IPS DF 6.9 (cell line): Measurements from ENCODE around the gene PCED1B.

Experiments used
- DNase-seq: peaks from one replicate; pipeline ENCODE4 v3.0.0-alpha.2; 2013; ENCODE audit warnings: low read depth, low spot score
- H3K27ac ChIP-seq: one replicate; pipeline ENCODE4 v1.5.1; 2013; ENCODE audit warnings: low read length, control low read depth
- H3K27me3 ChIP-seq: 2 replicates; pipeline ENCODE4 v1.6.1; 2013; ENCODE audit warnings: mild to moderate bottlenecking, low read length; ENCODE audit not compliant: control insufficient read depth, insufficient read depth
- H3K36me3 ChIP-seq: 2 replicates; pipeline ENCODE4 v1.6.1; 2013; ENCODE audit warnings: low read length; ENCODE audit not compliant: control insufficient read depth, insufficient read depth
- H3K4me1 ChIP-seq: 2 replicates; pipeline ENCODE4 v1.6.1; 2013; ENCODE audit warnings: low read length; ENCODE audit not compliant: control insufficient read depth, insufficient read depth
- H3K4me3 ChIP-seq: 2 replicates; pipeline ENCODE4 v1.5.1; 2013; ENCODE audit warnings: mild to moderate bottlenecking, low read length
- H3K9me3 ChIP-seq: 2 replicates; pipeline ENCODE4 v1.6.1; 2013; ENCODE audit warnings: low read length, inconsistent platforms; ENCODE audit not compliant: control insufficient read depth, insufficient read depth
- WGBS: extraction: QIAGEN DNeasy Blood & Tissue Kit; methylation state at CpG from one replicate; pipeline ENCODE4 v1.1.7; 2013; ENCODE audit warnings: mixed read lengths, missing lambda C conversion rate; ENCODE audit not compliant: insufficient read length, insufficient coverage; 5-methylcytosine and 5-hydroxymethylcytosine counted together

PCED1B gene

GRCh38 chr12:47234576-47235141, 155.2 kb downstream of the PCED1B start:
- Histone ChIP-seq H3K4me1 (peaks cover 3% of the 10 kb centered on the region; the same call in 1 of the 2 replicates), H3K9me3 (no peaks in the 10 kb centered on the region), H3K4me3 (no peak overlapping the region), H3K36me3 (no peaks in the 10 kb centered on the region), H3K27me3 (no peaks in the 10 kb centered on the region), H3K27ac (no peak overlapping the region)
- DNase-seq, result no peak
- no CpG with 5 or more reads among the region's 14 CpGs for WGBS

DNA sequence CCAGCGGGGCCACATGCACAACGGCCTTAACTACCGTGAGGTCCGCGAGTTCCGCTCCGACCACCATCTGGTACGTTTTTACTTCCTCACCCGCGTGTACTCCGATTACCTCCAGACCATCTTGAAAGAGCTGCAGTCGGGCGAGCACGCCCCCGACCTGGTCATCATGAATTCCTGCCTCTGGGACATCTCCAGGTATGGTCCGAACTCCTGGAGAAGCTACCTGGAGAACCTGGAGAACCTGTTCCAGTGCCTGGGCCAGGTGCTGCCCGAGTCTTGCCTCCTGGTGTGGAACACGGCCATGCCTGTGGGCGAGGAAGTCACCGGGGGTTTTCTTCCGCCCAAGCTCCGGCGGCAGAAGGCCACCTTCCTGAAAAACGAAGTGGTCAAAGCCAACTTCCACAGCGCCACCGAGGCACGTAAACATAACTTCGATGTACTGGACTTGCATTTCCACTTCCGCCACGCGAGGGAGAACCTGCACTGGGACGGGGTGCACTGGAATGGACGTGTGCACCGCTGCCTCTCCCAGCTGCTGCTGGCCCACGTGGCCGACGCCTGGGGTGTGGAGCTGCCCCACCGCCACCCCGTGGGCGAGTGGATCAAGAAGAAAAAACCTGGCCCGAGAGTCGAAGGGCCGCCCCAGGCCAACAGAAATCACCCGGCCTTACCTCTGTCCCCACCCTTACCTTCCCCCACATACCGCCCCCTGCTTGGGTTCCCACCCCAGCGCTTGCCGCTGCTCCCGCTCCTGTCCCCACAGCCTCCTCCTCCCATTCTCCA, 156.0 kb downstream of the PCED1B start:
- H3K4me1 ChIP-seq, result peaks cover 3% of the 10 kb centered on the region; the same call in 1 of the 2 replicates
- WGBS, result no CpG with 5 or more reads among the region's 48 CpGs
- no peaks in the 10 kb centered on the region for H3K36me3 ChIP-seq
- DNase-seq, result no peak
- no peak overlapping the region for H3K27ac ChIP-seq
- H3K9me3 ChIP-seq, result no peaks in the 10 kb centered on the region
- no peaks in the 10 kb centered on the region for H3K27me3 ChIP-seq
- H3K4me3 ChIP-seq, result no peak overlapping the region

DNA sequence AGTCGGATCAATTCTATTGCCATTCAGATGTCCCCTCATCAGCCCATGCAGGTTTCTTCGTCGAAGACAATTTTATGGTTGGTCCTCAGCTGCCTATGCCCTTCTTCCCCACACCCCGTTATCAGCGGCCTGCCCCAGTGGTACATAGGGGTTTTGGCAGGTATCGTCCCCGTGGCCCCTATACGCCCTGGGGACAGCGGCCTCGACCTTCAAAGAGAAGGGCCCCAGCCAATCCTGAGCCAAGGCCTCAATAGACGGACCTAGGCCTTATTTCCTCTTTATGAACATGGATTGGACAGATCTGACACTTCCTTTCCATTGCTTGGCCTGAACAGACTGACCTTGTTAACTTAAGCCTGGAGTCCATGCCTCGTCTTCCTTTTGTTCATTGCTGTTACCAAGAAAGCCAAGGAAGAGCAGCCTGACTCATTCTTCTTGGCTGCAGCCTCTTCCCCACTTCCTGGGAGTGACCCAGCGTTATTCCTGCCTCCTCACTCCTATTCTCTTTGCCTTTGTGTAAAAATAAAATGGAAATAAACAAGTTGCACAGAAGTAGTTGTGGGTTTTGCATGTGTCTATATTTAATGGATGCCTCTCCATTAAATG, 156.8 kb downstream of the PCED1B start:
- Histone ChIP-seq H3K9me3 (no peaks in the 10 kb centered on the region), H3K27me3 (no peaks in the 10 kb centered on the region), H3K27ac (no peak overlapping the region), H3K4me1 (peaks cover 3% of the 10 kb centered on the region; the same call in 1 of the 2 replicates), H3K4me3 (no peak overlapping the region), H3K36me3 (no peaks in the 10 kb centered on the region)
- WGBS, result no CpG with 5 or more reads among the region's 13 CpGs
- no peak for DNase-seq

DNA sequence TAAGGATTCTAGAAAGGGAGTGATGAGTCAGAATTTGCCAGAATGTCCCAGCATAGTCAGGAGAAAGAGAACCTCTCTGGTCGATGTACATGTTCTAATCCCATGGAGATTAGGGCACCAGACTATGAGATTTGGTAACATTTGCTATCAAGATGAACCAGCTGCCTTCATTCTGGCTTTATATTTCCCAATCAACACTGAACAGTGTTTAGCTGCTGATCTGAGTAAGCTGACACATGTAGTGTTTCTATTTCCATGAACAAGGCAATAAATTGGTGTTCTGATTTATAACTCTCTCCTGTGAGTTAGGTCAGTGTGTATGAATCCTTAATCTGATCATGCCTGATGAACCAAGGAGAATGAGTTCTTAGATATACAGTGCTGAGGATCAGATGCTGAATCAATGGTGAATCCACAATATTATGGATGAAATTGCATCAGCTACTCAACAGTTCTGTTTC, 158.4 kb downstream of the PCED1B start:
- Histone ChIP-seq H3K27me3 (no peaks in the 10 kb centered on the region), H3K4me1 (peaks cover 3% of the 10 kb centered on the region; the same call in 1 of the 2 replicates), H3K4me3 (no peak overlapping the region), H3K27ac (no peak overlapping the region), H3K9me3 (no peaks in the 10 kb centered on the region), H3K36me3 (no peaks in the 10 kb centered on the region)
- DNase-seq, result no peak
- no CpG with 5 or more reads among the region's 1 CpG for WGBS

- H3K9me3 ChIP-seq, result no peaks in the 10 kb centered on the region
- no peak overlapping the region for H3K27ac ChIP-seq
- no peaks in the 10 kb centered on the region for H3K27me3 ChIP-seq
- no peak overlapping the region for H3K4me3 ChIP-seq
- peaks cover 3% of the 10 kb centered on the region; the same call in 1 of the 2 replicates for H3K4me1 ChIP-seq
- H3K36me3 ChIP-seq, result no peaks in the 10 kb centered on the region
- DNase-seq, result no peak
Measured at GRCh38 chr12:47238669-47239114, 159.3 kb downstream of the PCED1B start.

GRCh38 chr12:47242426-47242825, 163.0 kb downstream of the PCED1B start:
- Histone ChIP-seq H3K4me1 (no peaks in the 10 kb centered on the region), H3K27me3 (no peaks in the 10 kb centered on the region), H3K27ac (no peak overlapping the region), H3K9me3 (no peaks in the 10 kb centered on the region), H3K36me3 (no peaks in the 10 kb centered on the region), H3K4me3 (no peak overlapping the region)
- no peak for DNase-seq
- no CpG with 5 or more reads among the region's 2 CpGs for WGBS

- Histone ChIP-seq H3K9me3 (no peaks in the 10 kb centered on the region), H3K4me3 (no peak overlapping the region), H3K27me3 (no peaks in the 10 kb centered on the region), H3K27ac (no peak overlapping the region), H3K36me3 (no peaks in the 10 kb centered on the region), H3K4me1 (0 out of 2 replicates have a peak, but pooled peaks cover under 1% of the 10 kb centered on the region)
- no peak for DNase-seq
- WGBS, result no CpG with 5 or more reads among the region's 2 CpGs
Measured at GRCh38 chr12:47244835-47245234, 165.4 kb downstream of the PCED1B start.

GRCh38 chr12:47245623-47246022, 166.2 kb downstream of the PCED1B start:
- no peaks in the 10 kb centered on the region for H3K36me3 ChIP-seq
- H3K27me3 ChIP-seq, result no peaks in the 10 kb centered on the region
- no peak overlapping the region for H3K27ac ChIP-seq
- WGBS, result no CpG with 5 or more reads among the region's 2 CpGs
- H3K4me1 ChIP-seq, result 0 out of 2 replicates have a peak, but pooled peaks cover 3% of the 10 kb centered on the region
- no peaks in the 10 kb centered on the region for H3K9me3 ChIP-seq
- no peak overlapping the region for H3K4me3 ChIP-seq
- DNase-seq, result no peak

GRCh38 chr12:47247418-47247817, 168.0 kb downstream of the PCED1B start:
- no peaks in the 10 kb centered on the region for H3K36me3 ChIP-seq
- no peaks in the 10 kb centered on the region for H3K9me3 ChIP-seq
- 0 out of 2 replicates have a peak, but pooled peaks cover 3% of the 10 kb centered on the region for H3K4me1 ChIP-seq
- H3K27ac ChIP-seq, result no peak overlapping the region
- no CpG with 5 or more reads among the region's 1 CpG for WGBS
- H3K4me3 ChIP-seq, result no peak overlapping the region
- no peaks in the 10 kb centered on the region for H3K27me3 ChIP-seq
- DNase-seq, result no peak

DNA sequence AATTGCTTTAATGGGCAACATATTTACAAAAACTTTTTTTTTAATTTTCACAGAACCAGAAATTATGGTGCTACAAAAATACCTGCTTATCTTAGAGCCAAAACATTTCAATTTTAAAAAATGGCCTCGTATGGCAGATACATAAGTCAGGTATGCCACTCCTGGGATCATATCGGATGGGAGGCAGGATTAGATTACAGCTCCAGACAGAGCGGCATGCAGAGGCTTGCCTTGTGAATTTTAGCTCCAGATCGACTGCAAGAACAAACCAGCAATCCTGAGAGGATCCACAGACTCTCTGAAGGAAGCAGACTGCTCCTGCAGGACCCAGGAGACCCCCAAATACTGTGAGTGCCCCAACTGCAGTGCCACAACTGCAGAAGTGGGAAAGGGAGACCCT, 169.7 kb downstream of the PCED1B start:
- Histone ChIP-seq H3K9me3 (no peaks in the 10 kb centered on the region), H3K36me3 (no peaks in the 10 kb centered on the region), H3K27me3 (no peaks in the 10 kb centered on the region), H3K4me1 (0 out of 2 replicates have a peak, but pooled peaks cover 3% of the 10 kb centered on the region), H3K27ac (no peak overlapping the region), H3K4me3 (no peak overlapping the region)
- WGBS, result no CpG with 5 or more reads among the region's 4 CpGs
- no peak for DNase-seq
